ENCODE results near the gene SFMBT1. TPM values are rescaled to one million over a fixed set of nuclear protein-coding genes. Genes with fewer than 3 reads are reported as not detected.

Gene SFMBT1
- total RNA-seq, 4 donors from 2014 or later = 21.3 to 31.6 (median 21.5) TPM

DNA sequence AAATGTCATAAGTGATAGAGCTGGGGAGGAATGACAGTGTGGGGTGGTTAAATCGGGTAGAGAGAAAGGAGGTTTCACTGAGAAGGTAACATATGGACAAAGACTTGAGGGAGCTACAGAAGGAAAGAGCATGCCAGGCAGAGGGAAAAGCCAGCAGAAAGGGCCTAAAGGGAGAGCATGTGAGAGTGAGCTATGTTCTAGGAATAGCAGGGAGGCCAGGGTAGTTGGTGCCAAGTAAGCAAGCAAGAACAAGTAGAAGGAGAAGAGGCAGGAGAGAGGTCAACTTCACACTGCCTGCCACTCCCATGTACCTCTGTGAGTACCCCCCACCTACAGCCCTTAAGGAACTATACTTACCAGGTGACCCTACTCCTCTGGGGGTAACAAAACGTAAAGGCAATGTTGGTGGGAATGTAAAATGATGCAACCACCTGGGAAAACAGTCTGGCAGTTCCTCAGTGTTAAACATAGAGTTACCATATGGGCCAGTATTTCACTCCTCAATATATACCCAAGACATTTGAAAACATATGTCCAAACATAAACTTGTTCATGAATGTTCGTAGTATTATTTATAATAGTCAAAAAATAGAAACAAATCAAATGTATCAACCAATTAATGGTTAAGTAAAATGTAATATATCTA is 67.6 kb downstream of the SFMBT1 start:
- Histone ChIP-seq H3K27me3 (no peaks in the 10 kb centered on the region), H3K27ac (no peak overlapping the region), H3K4me3 (no peak overlapping the region), H3K4me1 (no peaks in the 10 kb centered on the region), H3K36me3 (no peaks in the 10 kb centered on the region), H3K9me3 (peaks cover 0 to 7% (median 0%) of the 10 kb centered on the region in 3 donors)
- no peak for ATAC-seq
- TF ChIP-seq POLR2A (IDR thresholded peaks at IDR 0.05) (no peak), POLR2AphosphoS5 (IDR thresholded peaks at IDR 0.05) (no peak), EP300 (IDR thresholded peaks at IDR 0.05) (no peak)
- TF ChIP-seq, protein P1, sequence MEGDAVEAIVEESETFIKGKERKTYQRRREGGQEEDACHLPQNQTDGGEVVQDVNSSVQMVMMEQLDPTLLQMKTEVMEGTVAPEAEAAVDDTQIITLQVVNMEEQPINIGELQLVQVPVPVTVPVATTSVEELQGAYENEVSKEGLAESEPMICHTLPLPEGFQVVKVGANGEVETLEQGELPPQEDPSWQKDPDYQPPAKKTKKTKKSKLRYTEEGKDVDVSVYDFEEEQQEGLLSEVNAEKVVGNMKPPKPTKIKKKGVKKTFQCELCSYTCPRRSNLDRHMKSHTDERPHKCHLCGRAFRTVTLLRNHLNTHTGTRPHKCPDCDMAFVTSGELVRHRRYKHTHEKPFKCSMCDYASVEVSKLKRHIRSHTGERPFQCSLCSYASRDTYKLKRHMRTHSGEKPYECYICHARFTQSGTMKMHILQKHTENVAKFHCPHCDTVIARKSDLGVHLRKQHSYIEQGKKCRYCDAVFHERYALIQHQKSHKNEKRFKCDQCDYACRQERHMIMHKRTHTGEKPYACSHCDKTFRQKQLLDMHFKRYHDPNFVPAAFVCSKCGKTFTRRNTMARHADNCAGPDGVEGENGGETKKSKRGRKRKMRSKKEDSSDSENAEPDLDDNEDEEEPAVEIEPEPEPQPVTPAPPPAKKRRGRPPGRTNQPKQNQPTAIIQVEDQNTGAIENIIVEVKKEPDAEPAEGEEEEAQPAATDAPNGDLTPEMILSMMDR (IDR thresholded peaks at IDR 0.05) = no peak
- 88 to 94% methylated on average over 2 to 3 of the region's 3 CpGs for WGBS, 2 donors (ENCODE audit: low coverage in 1 of 2)

DNA sequence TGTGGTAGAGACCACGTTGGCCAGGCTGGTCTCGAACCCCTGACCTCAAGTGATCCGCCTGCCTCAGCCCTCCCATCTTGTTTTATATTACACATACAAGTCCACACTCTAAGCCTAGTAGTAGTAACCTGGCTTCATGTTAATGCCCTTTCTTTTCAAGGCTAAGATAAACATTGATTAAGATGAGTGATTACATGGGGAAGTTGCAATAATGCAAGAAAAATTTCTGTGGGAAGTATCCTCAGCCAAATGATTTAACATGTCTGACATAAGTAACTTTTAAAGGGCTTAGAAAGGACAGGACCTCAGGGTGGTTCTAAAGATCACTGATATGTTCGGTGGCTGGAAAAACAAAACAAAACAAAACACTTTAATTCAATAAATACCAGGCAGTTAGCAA is 72.1 kb downstream of the SFMBT1 start:
- H3K4me1 ChIP-seq = no peaks in the 10 kb centered on the region
- no peaks in the 10 kb centered on the region for H3K9me3 ChIP-seq
- ATAC-seq = no peak
- no peak overlapping the region for H3K27ac ChIP-seq
- H3K27me3 ChIP-seq = no peaks in the 10 kb centered on the region
- WGBS, 2 donors (ENCODE audit: low coverage in 1 of 2) = 65 to 83% methylated on average over 4 of the region's 4 CpGs
- TF ChIP-seq EP300 (IDR thresholded peaks at IDR 0.05) (no peak), POLR2AphosphoS5 (IDR thresholded peaks at IDR 0.05) (no peak), POLR2A (IDR thresholded peaks at IDR 0.05) (no peak)
- TF ChIP-seq, protein P1 (IDR thresholded peaks at IDR 0.05) = no peak
- peaks cover 0 to 11% of the 10 kb centered on the region in 2 donors for H3K36me3 ChIP-seq
- H3K4me3 ChIP-seq = no peak overlapping the region

DNA sequence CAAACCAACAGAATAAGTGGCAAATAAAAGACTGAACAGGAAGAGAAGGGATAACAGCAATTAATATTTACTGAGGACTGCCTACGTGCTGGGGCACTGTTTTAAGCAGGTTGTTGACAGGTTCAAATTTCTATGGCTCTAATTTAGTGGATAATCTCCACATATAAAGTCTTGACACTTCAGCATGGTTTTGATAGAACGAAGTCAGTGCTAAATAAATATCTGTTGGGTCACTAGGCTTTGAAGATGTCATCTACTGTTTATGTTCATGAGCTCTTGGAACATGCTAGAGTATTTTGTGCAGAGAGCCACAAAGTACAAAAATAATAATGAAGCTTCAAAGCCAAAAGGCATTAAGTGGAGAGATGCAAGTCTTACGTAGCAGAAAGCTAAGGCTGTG is 74.0 kb downstream of the SFMBT1 start:
- no peak overlapping the region for H3K4me3 ChIP-seq
- H3K27me3 ChIP-seq = no peaks in the 10 kb centered on the region
- H3K27ac ChIP-seq = no peak overlapping the region
- ATAC-seq = no peak
- H3K36me3 ChIP-seq = peaks cover 0 to 13% of the 10 kb centered on the region in 2 donors
- WGBS, 2 donors (ENCODE audit: low coverage in 1 of 2) = 50 to 87% methylated on average over 3 of the region's 3 CpGs
- H3K9me3 ChIP-seq = no peaks in the 10 kb centered on the region
- H3K4me1 ChIP-seq = no peaks in the 10 kb centered on the region
- no peak for TF ChIP-seq POLR2AphosphoS5 (IDR thresholded peaks at IDR 0.05)
- TF ChIP-seq POLR2A (IDR thresholded peaks at IDR 0.05) = no peak
- TF ChIP-seq EP300 (IDR thresholded peaks at IDR 0.05) = no peak
- TF ChIP-seq, protein P1 (IDR thresholded peaks at IDR 0.05) = no peak

DNA sequence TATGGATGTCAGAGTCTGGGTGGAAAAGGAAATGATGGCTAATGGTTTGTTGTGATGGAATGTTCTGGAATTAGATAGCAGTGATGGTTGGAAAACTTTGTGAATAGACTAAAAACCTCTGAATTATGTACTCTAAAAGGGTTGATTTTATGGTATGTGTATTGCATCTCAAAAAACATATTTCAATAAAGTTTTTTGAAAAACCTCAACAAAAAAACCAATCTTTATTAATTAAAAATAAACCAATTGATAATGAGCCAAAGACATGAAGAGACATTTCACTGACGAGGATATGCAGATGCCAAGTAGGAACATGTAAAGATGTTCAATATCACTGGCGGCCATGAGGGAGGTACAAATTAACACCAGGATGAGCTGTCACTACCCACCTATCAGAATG is 78.5 kb downstream of the SFMBT1 start:
- no peaks in the 10 kb centered on the region for H3K27me3 ChIP-seq
- TF ChIP-seq, protein P1 (IDR thresholded peaks at IDR 0.05) = no peak
- TF ChIP-seq POLR2AphosphoS5 (IDR thresholded peaks at IDR 0.05) (no peak), EP300 (IDR thresholded peaks at IDR 0.05) (no peak), POLR2A (IDR thresholded peaks at IDR 0.05) (no peak)
- no peaks in the 10 kb centered on the region for H3K4me1 ChIP-seq
- peaks cover 0 to 21% of the 10 kb centered on the region in 2 donors for H3K36me3 ChIP-seq
- no peak for ATAC-seq
- no peaks in the 10 kb centered on the region for H3K9me3 ChIP-seq
- 92 to 95% methylated on average over 2 of the region's 2 CpGs for WGBS, 2 donors (ENCODE audit: low coverage in 1 of 2)
- H3K27ac ChIP-seq = no peak overlapping the region
- H3K4me3 ChIP-seq = no peak overlapping the region

DNA sequence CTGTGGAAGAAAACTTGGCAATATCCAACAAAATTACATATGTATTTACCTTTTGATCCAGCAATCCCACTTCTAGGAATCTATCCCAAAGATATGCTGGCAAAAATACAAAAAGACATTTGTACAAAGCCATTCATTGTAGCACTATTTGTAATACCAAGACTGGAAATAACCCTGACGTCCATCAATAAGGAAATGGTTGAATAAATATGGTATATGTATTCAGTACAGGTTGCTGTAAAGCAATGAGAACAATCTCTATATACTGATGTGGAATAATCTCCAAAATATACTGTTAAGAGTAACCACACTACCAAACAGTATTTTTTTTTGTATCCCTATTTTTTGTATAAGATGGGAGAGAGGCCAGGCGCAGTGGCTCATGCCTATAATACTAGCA is 83.7 kb downstream of the SFMBT1 start:
- no peaks in the 10 kb centered on the region for H3K27me3 ChIP-seq
- no peak for TF ChIP-seq POLR2A (IDR thresholded peaks at IDR 0.05)
- H3K4me3 ChIP-seq = no peak overlapping the region
- peaks cover 0 to 15% of the 10 kb centered on the region in 2 donors for H3K36me3 ChIP-seq
- 78 to 91% methylated on average over 2 of the region's 2 CpGs for WGBS, 2 donors (ENCODE audit: low coverage in 1 of 2)
- H3K4me1 ChIP-seq = no peaks in the 10 kb centered on the region
- no peak for ATAC-seq
- H3K27ac ChIP-seq = no peak overlapping the region
- no peaks in the 10 kb centered on the region for H3K9me3 ChIP-seq
